ENCODE data around the gene MYH9.

Gene MYH9

GRCh38 chr22:36334081-36334820, 53.5 kb downstream of the MYH9 start:
- Histone ChIP-seq H3K79me2 (ENCODE audit: control insufficient read depth, insufficient read depth, low read length, unreplicated experiment) (peaks cover 66% of the 10 kb centered on the region), H3K27ac (ENCODE audit: low read depth, low read length) (peak overlapping the region; percentile 100), H3K4me1 (ENCODE audit: control insufficient read depth, insufficient read depth, low read length, unreplicated experiment) (peaks cover 77% of the 10 kb centered on the region), H2AFZ (ENCODE audit: low read length, unreplicated experiment) (no peak overlapping the region), H3K27me3 (ENCODE audit: insufficient read depth, low read length) (no peaks in the 10 kb centered on the region), H3K4me3 (ENCODE audit: low read depth, low read length) (no peak overlapping the region), H3K36me3 (ENCODE audit: insufficient read depth, low read length) (peaks cover 20% of the 10 kb centered on the region; the same call in 1 of the 2 replicates)

DNA sequence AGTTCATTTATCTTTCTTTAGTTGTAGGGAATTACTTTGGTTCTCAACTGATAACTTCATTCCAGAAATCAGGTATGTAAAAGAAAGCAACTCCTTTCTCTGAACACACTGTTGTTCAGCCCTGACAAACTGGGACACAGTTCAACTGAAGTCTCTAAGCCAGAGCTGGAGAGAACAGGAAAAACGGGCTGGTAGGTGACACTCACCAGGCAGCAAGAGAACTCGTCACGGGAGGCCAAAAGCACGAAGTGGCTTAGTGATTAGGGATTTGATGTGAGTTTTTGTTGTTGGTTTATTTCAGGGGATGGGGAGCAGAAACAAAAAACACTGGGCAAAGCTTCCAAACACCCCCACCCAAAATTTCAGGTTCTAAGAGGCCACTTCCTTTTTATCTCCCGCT, 54.1 kb downstream of the MYH9 start:
- no peak overlapping the region for H2AFZ ChIP-seq (ENCODE audit: low read length, unreplicated experiment)
- peaks cover 20% of the 10 kb centered on the region; the same call in 1 of the 2 replicates for H3K36me3 ChIP-seq (ENCODE audit: insufficient read depth, low read length)
- peak overlapping the region; percentile 100 for H3K27ac ChIP-seq (ENCODE audit: low read depth, low read length)
- peaks cover 78% of the 10 kb centered on the region for H3K4me1 ChIP-seq (ENCODE audit: control insufficient read depth, insufficient read depth, low read length, unreplicated experiment)
- no peak overlapping the region for H3K4me3 ChIP-seq (ENCODE audit: low read depth, low read length)
- no peaks in the 10 kb centered on the region for H3K27me3 ChIP-seq (ENCODE audit: insufficient read depth, low read length)
- peaks cover 63% of the 10 kb centered on the region for H3K79me2 ChIP-seq (ENCODE audit: control insufficient read depth, insufficient read depth, low read length, unreplicated experiment)

DNA sequence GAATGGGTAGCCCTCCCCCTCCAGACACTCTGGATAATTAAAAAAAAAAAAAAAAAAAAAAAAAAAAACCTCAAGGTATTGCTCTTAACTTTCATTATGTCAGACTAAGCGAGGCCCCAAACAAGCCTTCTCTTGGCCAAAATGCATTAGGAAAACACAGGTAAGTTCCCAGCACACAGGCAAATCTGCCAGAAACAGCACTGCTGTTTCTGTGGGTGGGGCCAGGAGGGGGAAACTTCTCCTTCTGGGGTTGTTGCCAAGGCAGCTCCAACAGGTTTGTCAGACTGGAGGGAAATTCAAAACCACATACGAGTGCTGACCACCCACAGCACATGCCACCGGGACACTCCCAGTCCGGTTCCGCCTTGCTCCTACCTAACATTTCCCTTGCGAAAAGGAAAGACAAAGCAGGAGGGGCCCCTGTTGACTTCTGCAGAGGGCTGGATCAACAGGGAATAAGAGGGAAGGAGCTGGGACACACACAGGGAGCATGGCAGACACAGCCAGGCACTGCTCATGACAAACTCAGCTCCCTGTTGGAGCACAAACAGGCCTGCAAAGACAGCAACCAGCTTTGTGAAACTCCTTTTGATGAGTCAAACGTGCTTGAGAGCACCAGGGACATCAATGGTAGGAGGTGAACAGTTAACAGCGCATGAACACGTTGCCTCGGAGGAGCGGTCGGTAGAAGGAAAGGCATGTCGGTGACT, 55.0 kb downstream of the MYH9 start:
- peaks cover 26% of the 10 kb centered on the region; the same call in 1 of the 2 replicates for H3K36me3 ChIP-seq (ENCODE audit: insufficient read depth, low read length)
- H3K4me1 ChIP-seq (ENCODE audit: control insufficient read depth, insufficient read depth, low read length, unreplicated experiment), result peaks cover 86% of the 10 kb centered on the region
- no peak overlapping the region for H3K4me3 ChIP-seq (ENCODE audit: low read depth, low read length)
- H3K27me3 ChIP-seq (ENCODE audit: insufficient read depth, low read length), result no peaks in the 10 kb centered on the region
- H3K27ac ChIP-seq (ENCODE audit: low read depth, low read length), result peak overlapping the region; percentile 100
- no peak overlapping the region for H2AFZ ChIP-seq (ENCODE audit: low read length, unreplicated experiment)
- H3K79me2 ChIP-seq (ENCODE audit: control insufficient read depth, insufficient read depth, low read length, unreplicated experiment), result peaks cover 66% of the 10 kb centered on the region

DNA sequence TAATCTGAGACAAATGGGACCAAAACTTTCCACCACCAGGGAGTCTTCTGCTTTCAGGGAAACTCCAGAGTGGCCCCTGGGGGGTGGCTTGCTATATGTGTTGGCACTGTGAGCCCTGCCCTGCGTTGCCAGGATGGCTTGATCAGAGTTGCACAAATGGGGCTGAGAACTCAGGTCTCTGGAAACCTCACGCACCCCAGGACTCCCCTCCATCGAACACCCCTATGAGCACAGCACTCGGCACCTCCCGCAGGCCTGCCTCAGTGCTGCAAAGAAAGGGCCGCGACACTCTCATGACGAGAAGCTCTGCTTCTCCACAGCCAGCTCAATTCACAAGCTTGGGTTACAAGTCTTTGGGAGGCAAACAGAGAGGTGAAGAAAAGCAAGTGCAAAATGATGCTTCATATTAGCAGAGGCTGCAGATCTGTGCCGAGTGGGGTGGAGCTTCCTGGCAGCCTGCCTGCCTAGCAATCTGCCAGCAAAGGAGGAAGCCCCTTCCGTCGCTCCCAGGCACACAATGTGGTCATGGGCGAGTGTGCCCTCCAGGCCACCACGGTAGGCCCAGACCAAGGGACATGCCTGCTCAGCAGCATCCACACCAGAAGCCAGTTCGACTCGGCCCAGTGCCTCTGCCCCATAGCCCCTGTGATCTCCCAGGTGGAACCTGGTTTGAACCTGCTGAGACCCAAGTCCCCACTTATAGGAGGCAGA, 55.7 kb downstream of the MYH9 start:
- peaks cover 27% of the 10 kb centered on the region; the same call in 1 of the 2 replicates for H3K36me3 ChIP-seq (ENCODE audit: insufficient read depth, low read length)
- peaks cover 66% of the 10 kb centered on the region for H3K79me2 ChIP-seq (ENCODE audit: control insufficient read depth, insufficient read depth, low read length, unreplicated experiment)
- H3K4me1 ChIP-seq (ENCODE audit: control insufficient read depth, insufficient read depth, low read length, unreplicated experiment), result peaks cover 81% of the 10 kb centered on the region
- no peak overlapping the region for H2AFZ ChIP-seq (ENCODE audit: low read length, unreplicated experiment)
- peak overlapping the region; percentile 40; the same call in 1 of the 2 replicates for H3K4me3 ChIP-seq (ENCODE audit: low read depth, low read length)
- no peaks in the 10 kb centered on the region for H3K27me3 ChIP-seq (ENCODE audit: insufficient read depth, low read length)
- peak overlapping the region; percentile 100 for H3K27ac ChIP-seq (ENCODE audit: low read depth, low read length)

DNA sequence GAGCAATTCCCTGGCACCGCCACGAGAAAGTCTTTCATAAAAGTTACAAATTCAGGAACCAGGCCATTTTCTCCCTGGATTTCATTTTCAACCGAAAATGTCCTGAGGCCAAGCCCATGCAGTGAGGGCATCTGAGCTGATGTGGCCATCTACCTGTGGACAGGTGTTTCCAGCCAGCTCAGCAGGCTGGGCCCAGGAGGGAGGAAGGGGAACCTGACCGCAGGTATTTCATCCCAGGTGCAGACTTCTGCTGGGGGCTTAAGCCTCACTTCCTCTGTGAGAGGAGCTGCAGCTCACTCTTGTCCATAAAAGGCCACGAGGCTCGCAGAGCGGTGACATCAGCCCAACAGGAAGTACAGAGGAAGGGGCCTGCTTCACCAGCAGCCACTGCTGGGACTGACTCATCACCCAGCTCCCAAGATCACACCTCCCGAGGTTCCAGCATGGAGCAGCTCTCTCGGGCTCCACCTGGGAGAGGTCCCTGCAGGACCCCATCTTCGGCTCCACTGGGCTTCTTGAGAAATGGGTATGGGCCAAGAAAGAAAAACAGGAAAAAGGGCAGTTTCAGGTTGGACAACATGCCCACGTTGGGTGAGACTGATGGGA, 56.4 kb downstream of the MYH9 start:
- H3K27me3 ChIP-seq (ENCODE audit: insufficient read depth, low read length), result no peaks in the 10 kb centered on the region
- H3K36me3 ChIP-seq (ENCODE audit: insufficient read depth, low read length), result peaks cover 27% of the 10 kb centered on the region; the same call in 1 of the 2 replicates
- H3K4me1 ChIP-seq (ENCODE audit: control insufficient read depth, insufficient read depth, low read length, unreplicated experiment), result peaks cover 76% of the 10 kb centered on the region
- peak overlapping the region; percentile 45 for H3K4me3 ChIP-seq (ENCODE audit: low read depth, low read length)
- peaks cover 66% of the 10 kb centered on the region for H3K79me2 ChIP-seq (ENCODE audit: control insufficient read depth, insufficient read depth, low read length, unreplicated experiment)
- H2AFZ ChIP-seq (ENCODE audit: low read length, unreplicated experiment), result no peak overlapping the region
- peak overlapping the region; percentile 100 for H3K27ac ChIP-seq (ENCODE audit: low read depth, low read length)

DNA sequence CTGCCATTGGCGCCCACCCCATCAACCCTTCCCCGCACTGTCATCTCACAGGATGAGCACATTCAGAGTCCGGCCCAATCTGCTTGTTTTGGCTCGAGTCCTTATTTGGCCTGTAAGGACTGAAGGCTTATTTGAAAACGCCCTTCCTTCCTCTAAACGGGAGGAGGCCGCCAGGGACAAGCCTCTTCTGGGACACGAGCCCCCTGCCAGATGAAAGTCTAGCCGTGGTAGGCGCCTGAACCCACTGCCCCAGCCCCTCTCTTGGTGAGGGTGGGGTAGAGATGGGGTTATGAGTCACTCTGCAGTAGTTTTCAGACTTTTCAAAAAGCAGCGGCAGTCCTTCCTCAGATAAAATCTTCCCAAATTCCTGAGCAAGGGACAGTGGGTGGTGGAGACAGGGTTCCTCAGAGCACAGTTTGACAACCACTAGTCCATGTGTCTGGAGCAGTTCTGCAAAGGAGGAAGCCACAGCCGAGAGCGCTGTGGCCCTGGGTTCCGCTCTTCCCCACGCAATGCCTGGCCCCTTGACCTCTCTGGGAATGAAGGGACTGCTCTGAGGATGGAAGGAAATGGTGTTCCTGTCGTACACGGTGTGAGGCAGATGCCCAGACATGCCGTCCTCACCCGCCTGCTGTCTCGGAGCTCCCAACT, 57.0 kb downstream of the MYH9 start:
- Histone ChIP-seq H3K36me3 (ENCODE audit: insufficient read depth, low read length) (peaks cover 24% of the 10 kb centered on the region; the same call in 1 of the 2 replicates), H3K27ac (ENCODE audit: low read depth, low read length) (peak overlapping the region; percentile 100), H3K4me3 (ENCODE audit: low read depth, low read length) (peak overlapping the region; percentile 45), H3K27me3 (ENCODE audit: insufficient read depth, low read length) (no peaks in the 10 kb centered on the region), H3K4me1 (ENCODE audit: control insufficient read depth, insufficient read depth, low read length, unreplicated experiment) (peaks cover 75% of the 10 kb centered on the region), H3K79me2 (ENCODE audit: control insufficient read depth, insufficient read depth, low read length, unreplicated experiment) (peaks cover 65% of the 10 kb centered on the region), H2AFZ (ENCODE audit: low read length, unreplicated experiment) (no peak overlapping the region)

GRCh38 chr22:36330127-36330526, 57.6 kb downstream of the MYH9 start:
- Histone ChIP-seq H3K27ac (ENCODE audit: low read depth, low read length) (peak overlapping the region; percentile 100), H3K27me3 (ENCODE audit: insufficient read depth, low read length) (no peaks in the 10 kb centered on the region), H3K36me3 (ENCODE audit: insufficient read depth, low read length) (peaks cover 23% of the 10 kb centered on the region; the same call in 1 of the 2 replicates), H2AFZ (ENCODE audit: low read length, unreplicated experiment) (no peak overlapping the region), H3K4me1 (ENCODE audit: control insufficient read depth, insufficient read depth, low read length, unreplicated experiment) (peaks cover 75% of the 10 kb centered on the region), H3K4me3 (ENCODE audit: low read depth, low read length) (no peak overlapping the region; the same call in 1 of the 2 replicates), H3K79me2 (ENCODE audit: control insufficient read depth, insufficient read depth, low read length, unreplicated experiment) (peaks cover 66% of the 10 kb centered on the region)

DNA sequence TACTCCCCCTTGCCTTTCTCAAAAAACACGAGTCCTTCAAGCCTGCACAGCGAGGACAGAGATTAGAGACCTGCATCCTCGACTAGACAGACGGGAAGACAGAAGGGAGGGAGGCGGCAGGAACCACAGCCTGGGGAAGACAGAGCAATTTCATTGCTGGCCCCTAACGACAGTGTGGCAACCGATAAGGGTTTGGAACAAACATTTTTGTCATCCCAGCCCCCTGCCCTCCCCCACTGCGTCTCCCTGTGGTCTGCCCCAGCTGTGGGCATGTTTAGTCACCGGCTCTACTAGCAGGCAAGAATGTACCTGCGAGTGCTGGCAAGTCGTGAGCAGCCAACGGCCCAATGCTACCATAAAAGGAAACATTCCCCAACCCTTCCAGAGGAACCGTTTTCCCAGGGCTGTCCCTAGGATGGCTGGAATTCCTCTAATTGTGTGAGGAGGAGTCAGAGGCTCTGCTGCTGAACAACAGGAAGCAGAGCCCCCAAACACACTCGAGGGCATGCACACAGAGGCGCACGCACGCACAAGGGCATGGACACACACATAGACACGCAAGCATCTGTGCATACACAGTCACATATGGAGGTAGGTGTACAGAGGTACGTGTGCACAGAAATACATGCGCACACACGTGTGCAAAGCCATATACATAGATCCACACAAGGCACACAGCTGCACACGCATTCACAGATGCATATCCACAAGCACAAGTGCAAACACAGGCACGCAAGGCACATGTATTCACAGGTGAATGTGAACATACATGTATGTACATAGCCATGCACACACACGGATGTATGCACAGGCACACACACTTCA, 58.3 kb downstream of the MYH9 start:
- Histone ChIP-seq H3K4me1 (ENCODE audit: control insufficient read depth, insufficient read depth, low read length, unreplicated experiment) (peaks cover 80% of the 10 kb centered on the region), H3K36me3 (ENCODE audit: insufficient read depth, low read length) (peaks cover 19% of the 10 kb centered on the region; the same call in 1 of the 2 replicates), H3K4me3 (ENCODE audit: low read depth, low read length) (peak overlapping the region; percentile 24), H3K27me3 (ENCODE audit: insufficient read depth, low read length) (no peaks in the 10 kb centered on the region), H3K79me2 (ENCODE audit: control insufficient read depth, insufficient read depth, low read length, unreplicated experiment) (peaks cover 66% of the 10 kb centered on the region), H3K27ac (ENCODE audit: low read depth, low read length) (peak overlapping the region; percentile 100), H2AFZ (ENCODE audit: low read length, unreplicated experiment) (no peak overlapping the region)

DNA sequence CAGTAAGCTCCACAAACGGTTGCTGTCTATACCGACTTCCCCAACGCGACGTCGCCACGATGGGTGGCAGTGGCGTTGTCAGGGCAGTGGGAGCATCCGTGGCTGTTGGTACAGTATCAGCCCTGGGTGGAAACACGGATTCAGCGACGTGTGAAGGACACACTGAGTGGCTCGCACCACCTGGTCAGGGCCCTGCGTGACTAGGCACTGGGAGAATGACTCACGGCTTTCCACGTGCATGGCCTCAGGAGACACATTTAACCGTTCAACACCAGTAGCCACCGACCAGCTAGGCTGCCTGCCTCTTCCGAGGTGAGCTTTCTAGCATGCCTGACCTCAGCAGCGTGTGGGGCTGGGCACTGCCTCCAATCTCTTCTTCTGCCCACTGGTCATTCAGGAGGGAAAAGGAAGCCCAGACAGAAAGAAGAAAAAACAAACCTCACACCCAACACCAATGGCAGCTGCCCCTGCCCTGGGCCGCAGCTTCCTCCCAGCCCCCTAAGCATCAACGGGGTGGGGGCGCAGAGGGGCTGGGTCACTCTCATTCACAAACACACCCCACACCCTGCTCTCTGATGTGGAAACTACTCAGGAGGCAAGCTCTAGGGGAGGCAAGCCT, 59.0 kb downstream of the MYH9 start:
- peak overlapping the region; percentile 100 for H3K27ac ChIP-seq (ENCODE audit: low read depth, low read length)
- H3K4me3 ChIP-seq (ENCODE audit: low read depth, low read length), result peak overlapping the region; percentile 24; the same call in 1 of the 2 replicates
- H3K4me1 ChIP-seq (ENCODE audit: control insufficient read depth, insufficient read depth, low read length, unreplicated experiment), result peaks cover 82% of the 10 kb centered on the region
- no peaks in the 10 kb centered on the region for H3K27me3 ChIP-seq (ENCODE audit: insufficient read depth, low read length)
- peaks cover 69% of the 10 kb centered on the region for H3K79me2 ChIP-seq (ENCODE audit: control insufficient read depth, insufficient read depth, low read length, unreplicated experiment)
- H3K36me3 ChIP-seq (ENCODE audit: insufficient read depth, low read length), result peaks cover 16% of the 10 kb centered on the region; the same call in 1 of the 2 replicates
- H2AFZ ChIP-seq (ENCODE audit: low read length, unreplicated experiment), result no peak overlapping the region
